ENCODE data around the gene GRB7. TPM values are rescaled to one million over a fixed set of nuclear protein-coding genes. Genes with fewer than 3 reads are reported as not detected.

GRB7 gene
- total RNA-seq, 3 donors from 2014 or later, result 27.9 to 69.2 TPM; not detected in 1

- Histone ChIP-seq H3K9me3 (no peaks in the 10 kb centered on the region), H3K36me3 (no peaks in the 10 kb centered on the region), H3K27ac (peak overlapping the region; percentile 99), H3K27me3 (no peaks in the 10 kb centered on the region), H3K4me3 (peak overlapping the region in 1 of 3 donors; percentile 72), H3K4me1 (no peaks in the 10 kb centered on the region)
- TF ChIP-seq CTCF (IDR thresholded peaks at IDR 0.05) (no peak), POLR2AphosphoS5 (IDR thresholded peaks at IDR 0.05) (no peak), POLR2A (IDR thresholded peaks at IDR 0.05) (no peak)
- no peak for DNase-seq (ENCODE audit: low spot score in 2 of 2)
- intact Hi-C loops (cut with DNase I; ENCODE audit: low total_unique reads), result no loop called here
Observed at GRCh38 chr17:39736319-39737165, 1.2 kb upstream of the GRB7 start.

GRCh38 chr17:39737206-39737759 is 455 bp upstream of the GRB7 start:
- intact Hi-C loops (cut with DNase I; ENCODE audit: low total_unique reads), result no loop called here
- peak overlapping the region; percentile 99 for H3K27ac ChIP-seq

GRCh38 chr17:39738568-39738901 is 797 bp downstream of the GRB7 start:
- no peaks in the 10 kb centered on the region for H3K36me3 ChIP-seq
- DNase-seq (ENCODE audit: low spot score in 2 of 2), result peak; percentile 76 to 79
- peak overlapping the region; percentile 99 for H3K27ac ChIP-seq
- TF ChIP-seq POLR2A (IDR thresholded peaks at IDR 0.05), result no peak
- TF ChIP-seq CTCF (IDR thresholded peaks at IDR 0.05), result no peak
- TF ChIP-seq POLR2AphosphoS5 (IDR thresholded peaks at IDR 0.05), result no peak
- H3K27me3 ChIP-seq, result no peaks in the 10 kb centered on the region
- intact Hi-C loops (cut with DNase I; ENCODE audit: low total_unique reads), result no loop called here
- H3K9me3 ChIP-seq, result no peaks in the 10 kb centered on the region
- peak overlapping the region; percentile 20 to 72 (median 71) for H3K4me3 ChIP-seq
- H3K4me1 ChIP-seq, result no peaks in the 10 kb centered on the region

More at GRCh38 chr17:39737206-39737759, 455 bp upstream of the GRB7 start:
- DNase-seq (ENCODE audit: low spot score in 2 of 2), result no peak
- TF ChIP-seq CTCF (IDR thresholded peaks at IDR 0.05), result no peak
- TF ChIP-seq POLR2A (IDR thresholded peaks at IDR 0.05), result no peak
- TF ChIP-seq POLR2AphosphoS5 (IDR thresholded peaks at IDR 0.05), result no peak
- H3K9me3 ChIP-seq, result no peaks in the 10 kb centered on the region
- H3K4me3 ChIP-seq, result peak overlapping the region in 2 of 3 donors; percentile 71 to 72
- H3K27me3 ChIP-seq, result no peaks in the 10 kb centered on the region
- no peaks in the 10 kb centered on the region for H3K4me1 ChIP-seq
- H3K36me3 ChIP-seq, result no peaks in the 10 kb centered on the region

GRCh38 chr17:39738983-39739884 is 1.5 kb downstream of the GRB7 start:
- DNase-seq (ENCODE audit: low spot score in 2 of 2), result peak; percentile 93 to 95
- no peaks in the 10 kb centered on the region for H3K9me3 ChIP-seq
- peak overlapping the region; percentile 99 for H3K27ac ChIP-seq
- no peaks in the 10 kb centered on the region for H3K4me1 ChIP-seq
- no peaks in the 10 kb centered on the region for H3K27me3 ChIP-seq
- TF ChIP-seq CTCF (IDR thresholded peaks at IDR 0.05) (no peak), POLR2A (IDR thresholded peaks at IDR 0.05) (peak; percentile 69), POLR2AphosphoS5 (IDR thresholded peaks at IDR 0.05) (peak; percentile 33 to 90 (median 63))
- H3K4me3 ChIP-seq, result peak overlapping the region; percentile 20 to 72 (median 71)
- intact Hi-C loops (cut with DNase I; ENCODE audit: low total_unique reads), result no loop called here
- no peaks in the 10 kb centered on the region for H3K36me3 ChIP-seq
